ENCODE data around the gene INS. TPM values are rescaled to one million over a fixed set of nuclear protein-coding genes. Genes with fewer than 3 reads are reported as not detected.
"Not testable (repeated sequence)": the region's sequence is repeated elsewhere in the genome, so short reads cannot be mapped to it uniquely, and the experiment has no call there.

INS gene
- polyA plus RNA-seq, 4 donors, result not detected

DNA sequence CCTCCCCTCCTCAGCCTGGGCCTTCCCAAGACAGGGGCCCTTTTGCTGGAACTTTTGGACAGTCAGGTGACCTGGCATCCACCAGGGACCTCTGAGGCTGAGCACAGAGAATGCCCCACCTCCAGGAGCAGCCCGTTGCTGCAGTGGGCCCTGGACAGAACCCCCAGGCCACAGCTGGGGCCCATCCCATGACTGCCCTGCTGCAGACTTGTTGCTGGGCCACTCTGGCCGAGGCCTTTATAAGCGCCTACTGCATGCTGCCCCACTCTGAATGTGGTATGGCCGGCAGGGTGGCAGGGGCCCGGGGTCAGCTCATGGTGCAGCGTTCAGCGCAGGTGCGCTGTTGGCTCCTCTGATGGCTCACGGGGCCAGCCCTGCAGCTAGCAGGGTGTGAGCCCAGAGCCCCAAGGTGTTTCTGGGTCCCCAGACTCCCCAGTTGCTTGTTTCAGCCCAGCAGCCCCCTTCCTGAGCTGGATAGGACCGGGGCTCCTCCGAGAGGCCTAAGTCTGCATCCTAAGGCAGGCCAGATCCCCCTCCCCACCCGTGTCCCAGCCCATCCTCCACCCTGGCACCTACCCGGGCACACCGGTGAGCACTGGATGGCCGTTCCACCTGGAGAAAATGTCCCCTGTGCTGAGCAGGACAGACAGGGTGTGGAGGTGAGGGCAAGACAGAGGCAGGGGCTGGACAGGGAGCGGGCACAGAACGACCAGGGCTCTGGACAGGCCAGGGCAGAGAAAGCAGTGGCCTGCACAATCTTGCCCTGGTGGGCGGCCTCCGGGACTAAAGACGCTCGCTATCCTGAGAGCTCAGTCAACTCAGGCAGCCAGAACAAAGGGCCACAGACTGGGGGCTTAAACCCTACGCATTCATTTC lies 38.7 kb upstream of the INS start:
- DNase-seq (ENCODE audit: low read depth in 4 of 4, low spot score in 3 of 4), result no peak

GRCh38 chr11:2198621-2199365 lies 37.8 kb upstream of the INS start:
- no peak for DNase-seq (ENCODE audit: low read depth in 4 of 4, low spot score in 3 of 4)

- no peak for DNase-seq (ENCODE audit: low read depth in 4 of 4, low spot score in 3 of 4)
Observed at GRCh38 chr11:2197771-2198520, 36.9 kb upstream of the INS start.

GRCh38 chr11:2196970-2197770 lies 36.2 kb upstream of the INS start:
- peak in 3 of 4 donors; percentile 50 to 58 (median 55) for DNase-seq (ENCODE audit: low read depth in 4 of 4, low spot score in 3 of 4)

GRCh38 chr11:2195756-2196088 lies 34.7 kb upstream of the INS start:
- DNase-seq (ENCODE audit: low read depth in 4 of 4, low spot score in 3 of 4), result no peak

DNA sequence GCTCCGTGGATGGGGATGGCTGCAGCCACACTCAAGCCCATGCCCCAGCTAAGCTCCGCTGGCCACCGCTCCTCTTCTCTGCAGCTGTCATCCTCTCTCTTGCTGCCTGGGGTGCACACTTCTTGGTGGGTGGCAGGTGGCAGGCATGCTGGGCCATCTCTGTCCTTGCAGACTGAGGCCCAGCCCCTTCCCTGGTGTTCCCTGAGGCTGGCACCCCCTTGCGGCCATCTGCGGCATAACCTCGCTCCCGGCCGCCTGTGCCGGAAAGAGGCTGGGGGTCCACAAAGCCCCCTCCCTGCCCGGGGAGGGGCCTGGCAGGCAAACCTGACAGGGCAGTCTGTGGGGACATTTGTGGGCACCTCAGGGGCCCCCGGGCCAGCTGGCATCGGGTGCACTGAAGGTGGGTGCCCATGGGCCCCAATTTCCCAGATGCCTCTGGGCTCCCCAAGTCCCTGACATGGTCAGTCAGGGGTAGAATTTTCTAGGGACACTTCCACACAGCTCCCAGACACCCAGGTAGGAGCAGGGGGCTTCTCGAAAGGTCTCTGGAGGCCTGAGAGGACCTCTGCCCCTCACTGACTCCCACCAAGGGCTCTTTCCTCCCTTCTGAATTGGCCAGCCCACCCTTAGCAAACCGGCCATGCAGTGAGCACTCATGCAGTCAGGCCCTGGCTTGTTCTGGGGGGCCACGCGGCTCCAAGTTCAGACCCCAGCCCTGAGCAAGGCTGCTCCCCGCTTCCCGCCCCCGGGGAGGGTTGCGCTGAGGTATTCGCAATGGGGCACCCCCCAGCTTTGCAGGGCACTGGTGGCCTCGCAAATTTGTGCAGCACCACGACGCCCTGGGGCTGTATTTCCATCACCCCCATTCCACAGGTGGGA lies 34.1 kb upstream of the INS start:
- no peak for DNase-seq (ENCODE audit: low read depth in 4 of 4, low spot score in 3 of 4)

DNA sequence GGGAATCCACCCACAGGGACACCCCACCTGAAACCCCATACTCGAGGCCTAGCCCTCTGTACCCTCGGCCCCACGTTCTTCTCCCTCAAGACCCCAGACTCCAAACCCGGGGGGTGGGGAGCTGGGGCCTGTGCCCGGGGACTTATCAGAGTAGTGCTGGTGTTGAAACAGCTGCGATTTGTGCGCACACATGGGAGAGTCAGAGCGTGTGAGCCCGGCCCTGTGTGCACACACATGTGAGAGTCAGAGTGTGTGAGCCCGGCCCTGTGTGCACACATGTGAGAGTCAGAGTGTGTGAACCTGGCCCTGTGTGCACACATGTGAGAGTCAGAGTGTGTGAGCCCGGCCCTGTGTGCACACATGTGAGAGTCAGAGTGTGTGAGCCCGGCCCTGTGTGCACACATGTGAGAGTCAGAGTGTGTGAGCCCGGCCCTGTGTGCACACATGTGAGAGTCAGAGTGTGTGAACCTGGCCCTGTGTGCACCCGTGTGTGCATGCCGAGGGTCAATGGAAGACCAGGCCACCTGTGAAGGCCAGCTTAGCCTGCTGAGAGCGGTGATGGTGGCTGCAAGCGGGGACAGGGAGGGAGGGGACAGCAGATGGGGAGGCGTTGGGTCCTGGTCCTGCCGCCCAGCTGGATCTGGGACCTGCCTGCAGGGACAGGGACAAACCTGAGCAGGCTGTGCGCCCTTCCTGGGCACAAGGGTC lies 33.0 kb upstream of the INS start:
- DNase-seq (ENCODE audit: low read depth in 4 of 4, low spot score in 3 of 4), result not testable (repeated sequence)

- no peak for DNase-seq (ENCODE audit: low read depth in 4 of 4, low spot score in 3 of 4)
Observed at GRCh38 chr11:2193099-2193887, 32.3 kb upstream of the INS start.

DNA sequence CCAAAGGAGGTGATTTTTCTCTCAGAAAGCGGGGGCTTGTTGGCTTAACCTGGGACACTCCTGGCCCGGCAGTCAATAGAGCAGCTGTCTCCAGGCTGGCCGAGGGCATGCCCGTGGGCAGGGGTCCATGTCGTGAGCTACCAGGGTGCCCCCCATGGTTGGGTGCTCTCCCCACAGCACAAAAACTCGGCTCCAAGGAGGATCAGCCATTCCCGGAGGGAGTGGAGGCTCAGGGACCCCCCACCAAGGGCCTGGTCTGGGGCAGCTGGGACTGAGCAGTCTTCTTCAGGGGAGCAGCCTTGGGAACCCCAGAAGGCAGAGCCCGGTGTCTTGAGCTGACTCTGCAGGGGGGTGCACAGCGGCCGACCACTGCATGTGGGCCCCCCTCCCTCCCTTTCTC lies 31.4 kb upstream of the INS start:
- no peak for DNase-seq (ENCODE audit: low read depth in 4 of 4, low spot score in 3 of 4)

- DNase-seq (ENCODE audit: low read depth in 4 of 4, low spot score in 3 of 4), result no peak
Observed at GRCh38 chr11:2191883-2192282, 30.9 kb upstream of the INS start.

GRCh38 chr11:2190657-2191471 lies 29.9 kb upstream of the INS start:
- no peak for DNase-seq (ENCODE audit: low read depth in 4 of 4, low spot score in 3 of 4)

GRCh38 chr11:2189938-2190656 lies 29.1 kb upstream of the INS start:
- no peak for DNase-seq (ENCODE audit: low read depth in 4 of 4, low spot score in 3 of 4)

- no peak for DNase-seq (ENCODE audit: low read depth in 4 of 4, low spot score in 3 of 4)
Observed at GRCh38 chr11:2188745-2189144, 27.7 kb upstream of the INS start.

DNA sequence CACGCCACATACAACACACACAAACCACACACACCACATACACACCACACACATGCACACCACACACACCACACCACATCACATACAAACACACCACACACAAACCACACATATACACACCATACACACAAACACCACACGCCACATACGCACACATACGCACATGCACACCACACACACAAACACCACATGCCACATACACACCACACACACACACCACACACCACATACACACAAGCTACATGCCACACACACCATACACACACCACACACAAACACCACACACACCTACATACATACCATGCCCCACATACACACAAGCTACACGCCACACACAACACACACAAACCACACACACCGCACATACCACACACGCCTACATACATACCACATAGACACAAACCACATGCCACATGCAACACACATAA lies 26.3 kb upstream of the INS start:
- no peak for DNase-seq (ENCODE audit: low read depth in 4 of 4, low spot score in 3 of 4)

GRCh38 chr11:2186669-2187279 lies 25.8 kb upstream of the INS start:
- no peak for DNase-seq (ENCODE audit: low read depth in 4 of 4, low spot score in 3 of 4)

All from left renal pelvis (tissue), 4 donors.